ENCODE data around the gene CHAD.

Gene CHAD

GRCh38 chr17:50440172-50440837 lies 28.4 kb downstream of the CHAD start:
- no peak overlapping the region for H2AFZ ChIP-seq (ENCODE audit: insufficient read depth, low read length, poor library complexity)
- H3K79me2 ChIP-seq (ENCODE audit: control insufficient read depth, insufficient read depth, low read length, poor library complexity) = peaks cover 3% of the 10 kb centered on the region
- H2BK120ac ChIP-seq (ENCODE audit: insufficient read depth, low read length, poor library complexity) = peak overlapping the region; percentile 28
- no peak overlapping the region for H3K4me3 ChIP-seq (ENCODE audit: low read depth, low read length)
- no peak overlapping the region for H4K8ac ChIP-seq (ENCODE audit: low read depth, low read length)
- DNase-seq = peak; percentile 34 to 65
- H3K4me1 ChIP-seq (ENCODE audit: control insufficient read depth in 1 of 2, insufficient read depth in 2 of 2, low read length in 2 of 2) = peaks cover 5 to 7% of the 10 kb centered on the region in 2 experiments
- H3K18ac ChIP-seq (ENCODE audit: low read length) = no peak overlapping the region
- H3K9me3 ChIP-seq (ENCODE audit: insufficient read depth, low read depth, low read length) = no peaks in the 10 kb centered on the region
- H4K91ac ChIP-seq (ENCODE audit: low read depth, low read length) = no peak overlapping the region
- H3K9ac ChIP-seq (ENCODE audit: low read length) = peak overlapping the region; percentile 21
- H3K79me1 ChIP-seq (ENCODE audit: low read length) = no peaks in the 10 kb centered on the region
- peak overlapping the region; percentile 80 for H3K23ac ChIP-seq (ENCODE audit: low read length)
- H3K4ac ChIP-seq (ENCODE audit: low read depth, low read length) = no peak overlapping the region
- WGBS (ENCODE audit: extremely low coverage, insufficient coverage, insufficient read length) = no CpG with 5 or more reads among the region's 4 CpGs
- no peak overlapping the region for H4K12ac ChIP-seq (ENCODE audit: low read depth, low read length)
- H3K4me2 ChIP-seq (ENCODE audit: low read length) = no peak overlapping the region
- no peaks in the 10 kb centered on the region for H3K27me3 ChIP-seq (ENCODE audit: insufficient read depth, low read length)
- H3K14ac ChIP-seq (ENCODE audit: low read length) = no peak overlapping the region
- no peak overlapping the region for H3K27ac ChIP-seq (ENCODE audit: low read depth, low read length)
- H2BK5ac ChIP-seq (ENCODE audit: low read depth, low read length, poor library complexity) = no peak overlapping the region
- peaks cover 7 to 13% of the 10 kb centered on the region in 2 experiments for H3K36me3 ChIP-seq (ENCODE audit: control insufficient read depth in 1 of 2, insufficient read depth in 2 of 2, low read length in 2 of 2)
- no peak overlapping the region for H2BK12ac ChIP-seq (ENCODE audit: low read length)
- H2AK5ac ChIP-seq (ENCODE audit: low read length) = no peak overlapping the region

- Histone ChIP-seq H3K9me3 (ENCODE audit: insufficient read depth, low read depth, low read length) (no peaks in the 10 kb centered on the region), H4K12ac (ENCODE audit: low read depth, low read length) (no peak overlapping the region), H3K79me2 (ENCODE audit: control insufficient read depth, insufficient read depth, low read length, poor library complexity) (peaks cover 3% of the 10 kb centered on the region), H3K27ac (ENCODE audit: low read depth, low read length) (no peak overlapping the region), H2BK5ac (ENCODE audit: low read depth, low read length, poor library complexity) (no peak overlapping the region), H3K23ac (ENCODE audit: low read length) (no peak overlapping the region), H3K9ac (ENCODE audit: low read length) (no peak overlapping the region), H3K4me1 (ENCODE audit: control insufficient read depth in 1 of 2, insufficient read depth in 2 of 2, low read length in 2 of 2) (peaks cover 5 to 7% of the 10 kb centered on the region in 2 experiments), H4K91ac (ENCODE audit: low read depth, low read length) (no peak overlapping the region), H2AK5ac (ENCODE audit: low read length) (no peak overlapping the region), H2BK120ac (ENCODE audit: insufficient read depth, low read length, poor library complexity) (no peak overlapping the region), H3K27me3 (ENCODE audit: insufficient read depth, low read length) (no peaks in the 10 kb centered on the region), H3K18ac (ENCODE audit: low read length) (no peak overlapping the region), H3K36me3 (ENCODE audit: control insufficient read depth in 1 of 2, insufficient read depth in 2 of 2, low read length in 2 of 2) (peaks cover 7 to 13% of the 10 kb centered on the region in 2 experiments), H2BK12ac (ENCODE audit: low read length) (no peak overlapping the region), H3K14ac (ENCODE audit: low read length) (no peak overlapping the region), H4K8ac (ENCODE audit: low read depth, low read length) (no peak overlapping the region), H2AFZ (ENCODE audit: insufficient read depth, low read length, poor library complexity) (no peak overlapping the region), H3K4me3 (ENCODE audit: low read depth, low read length) (no peak overlapping the region), H3K4ac (ENCODE audit: low read depth, low read length) (no peak overlapping the region), H3K4me2 (ENCODE audit: low read length) (no peak overlapping the region), H3K79me1 (ENCODE audit: low read length) (no peaks in the 10 kb centered on the region)
- no peak for DNase-seq
- no CpG with 5 or more reads among the region's 4 CpGs for WGBS (ENCODE audit: extremely low coverage, insufficient coverage, insufficient read length)
Measured at GRCh38 chr17:50439008-50439407, 29.7 kb downstream of the CHAD start.

DNA sequence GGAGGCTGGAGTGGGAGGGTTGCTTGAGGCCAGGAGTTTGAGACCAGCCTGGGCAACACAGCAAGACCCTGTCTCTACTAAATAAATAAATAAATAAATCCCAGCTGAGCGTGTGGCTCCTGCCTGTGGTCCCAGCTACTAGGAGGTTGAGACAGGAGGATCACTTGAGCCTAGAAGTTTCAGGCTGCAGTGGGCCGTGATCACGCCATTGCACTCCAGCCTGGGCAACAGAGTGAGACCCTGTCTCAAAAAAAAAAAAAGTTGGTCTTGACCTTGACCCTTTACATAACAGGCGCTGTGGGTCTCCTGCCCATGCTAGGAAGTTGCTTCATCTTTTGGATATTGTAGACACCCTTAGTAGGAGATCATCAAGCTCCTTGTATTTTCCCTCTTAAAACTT lies 31.3 kb downstream of the CHAD start:
- Histone ChIP-seq H3K9ac (ENCODE audit: low read length) (no peak overlapping the region), H4K8ac (ENCODE audit: low read depth, low read length) (no peak overlapping the region), H2BK120ac (ENCODE audit: insufficient read depth, low read length, poor library complexity) (no peak overlapping the region), H3K36me3 (ENCODE audit: control insufficient read depth in 1 of 2, insufficient read depth in 2 of 2, low read length in 2 of 2) (peaks cover 11 to 15% of the 10 kb centered on the region in 2 experiments), H3K23ac (ENCODE audit: low read length) (no peak overlapping the region), H3K79me1 (ENCODE audit: low read length) (no peaks in the 10 kb centered on the region), H3K4ac (ENCODE audit: low read depth, low read length) (no peak overlapping the region), H3K14ac (ENCODE audit: low read length) (no peak overlapping the region), H3K9me3 (ENCODE audit: insufficient read depth, low read depth, low read length) (no peaks in the 10 kb centered on the region), H3K4me1 (ENCODE audit: control insufficient read depth in 1 of 2, insufficient read depth in 2 of 2, low read length in 2 of 2) (peaks cover 3 to 5% of the 10 kb centered on the region in 2 experiments), H4K91ac (ENCODE audit: low read depth, low read length) (no peak overlapping the region), H3K27ac (ENCODE audit: low read depth, low read length) (no peak overlapping the region), H3K18ac (ENCODE audit: low read length) (no peak overlapping the region), H4K12ac (ENCODE audit: low read depth, low read length) (no peak overlapping the region), H2AFZ (ENCODE audit: insufficient read depth, low read length, poor library complexity) (no peak overlapping the region), H3K79me2 (ENCODE audit: control insufficient read depth, insufficient read depth, low read length, poor library complexity) (peaks cover 3% of the 10 kb centered on the region), H3K4me3 (ENCODE audit: low read depth, low read length) (no peak overlapping the region), H2BK5ac (ENCODE audit: low read depth, low read length, poor library complexity) (no peak overlapping the region), H3K4me2 (ENCODE audit: low read length) (no peak overlapping the region), H3K27me3 (ENCODE audit: insufficient read depth, low read length) (no peaks in the 10 kb centered on the region), H2BK12ac (ENCODE audit: low read length) (no peak overlapping the region), H2AK5ac (ENCODE audit: low read length) (no peak overlapping the region)
- DNase-seq = no peak
- no CpG with 5 or more reads among the region's 4 CpGs for WGBS (ENCODE audit: extremely low coverage, insufficient coverage, insufficient read length)

DNA sequence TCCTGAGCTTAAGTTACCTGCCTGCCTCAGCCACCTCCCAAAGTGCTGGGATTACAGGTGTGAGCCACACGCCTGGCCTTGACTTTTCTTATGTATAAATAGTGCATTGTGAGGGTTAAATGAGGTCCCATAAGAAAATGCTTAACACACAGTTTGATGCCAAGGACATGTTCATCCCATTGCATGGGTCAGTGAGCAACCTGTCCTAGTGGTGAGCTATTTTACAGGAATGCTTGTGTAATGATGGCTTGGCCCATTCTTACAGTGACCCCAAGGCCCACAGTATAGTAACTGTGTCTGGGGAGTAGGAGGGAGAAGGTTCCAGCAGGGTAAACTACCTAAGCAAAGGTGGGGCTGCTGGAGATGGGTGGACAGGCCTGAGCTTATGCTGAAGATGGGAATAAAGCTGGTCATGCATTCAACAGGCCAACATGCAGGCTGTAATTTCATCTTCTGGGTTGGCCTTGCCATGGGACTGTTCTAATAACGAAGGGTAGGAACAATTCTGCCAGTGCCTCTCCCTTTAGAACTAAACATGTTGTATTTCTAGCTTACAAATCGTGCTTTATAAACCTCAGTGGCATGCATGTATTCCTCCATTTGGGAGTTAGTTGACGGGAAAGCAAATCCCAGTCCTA lies 36.4 kb downstream of the CHAD start:
- no peak overlapping the region for H2BK12ac ChIP-seq (ENCODE audit: low read length)
- no peaks in the 10 kb centered on the region for H3K9me3 ChIP-seq (ENCODE audit: insufficient read depth, low read depth, low read length)
- H3K9ac ChIP-seq (ENCODE audit: low read length) = no peak overlapping the region
- H3K27ac ChIP-seq (ENCODE audit: low read depth, low read length) = no peak overlapping the region
- H3K23ac ChIP-seq (ENCODE audit: low read length) = no peak overlapping the region
- H4K91ac ChIP-seq (ENCODE audit: low read depth, low read length) = no peak overlapping the region
- no peak overlapping the region for H4K8ac ChIP-seq (ENCODE audit: low read depth, low read length)
- no peak overlapping the region for H2BK5ac ChIP-seq (ENCODE audit: low read depth, low read length, poor library complexity)
- no peak overlapping the region for H3K4me3 ChIP-seq (ENCODE audit: low read depth, low read length)
- H3K18ac ChIP-seq (ENCODE audit: low read length) = peak overlapping the region; percentile 7
- H4K12ac ChIP-seq (ENCODE audit: low read depth, low read length) = no peak overlapping the region
- peaks cover 10% of the 10 kb centered on the region for H3K79me1 ChIP-seq (ENCODE audit: low read length)
- no peak overlapping the region for H2AFZ ChIP-seq (ENCODE audit: insufficient read depth, low read length, poor library complexity)
- H3K79me2 ChIP-seq (ENCODE audit: control insufficient read depth, insufficient read depth, low read length, poor library complexity) = peaks cover 3% of the 10 kb centered on the region
- H2BK120ac ChIP-seq (ENCODE audit: insufficient read depth, low read length, poor library complexity) = peak overlapping the region; percentile 59
- H3K27me3 ChIP-seq (ENCODE audit: insufficient read depth, low read length) = no peaks in the 10 kb centered on the region
- peaks cover 5 to 8% of the 10 kb centered on the region in 2 experiments for H3K36me3 ChIP-seq (ENCODE audit: control insufficient read depth in 1 of 2, insufficient read depth in 2 of 2, low read length in 2 of 2)
- H3K14ac ChIP-seq (ENCODE audit: low read length) = no peak overlapping the region
- H3K4me2 ChIP-seq (ENCODE audit: low read length) = no peak overlapping the region
- no peak overlapping the region for H3K4ac ChIP-seq (ENCODE audit: low read depth, low read length)
- WGBS (ENCODE audit: extremely low coverage, insufficient coverage, insufficient read length) = no CpG with 5 or more reads among the region's 4 CpGs
- peaks cover 24 to 33% of the 10 kb centered on the region in 2 experiments for H3K4me1 ChIP-seq (ENCODE audit: control insufficient read depth in 1 of 2, insufficient read depth in 2 of 2, low read length in 2 of 2)
- DNase-seq = no peak
- H2AK5ac ChIP-seq (ENCODE audit: low read length) = no peak overlapping the region

All from trophoblast cell (in vitro differentiated cells and primary cell).